DOHH2 (cell line): ENCODE measurements around the gene OSM.

ENCODE experiments used
- CTCF ChIP-seq: fragments of 200-600 bp; sonication (generic); IDR thresholded peaks from one replicate; pipeline ENCODE4 v1.5.1; 2014; ENCODE audit warnings: antibody characterized with exemption, mild to moderate bottlenecking, low read depth, low read length; ENCODE audit not compliant: poor library complexity, severe bottlenecking
- EZH2phosphoT487 ChIP-seq: fragments of 200-600 bp; sonication (generic); IDR thresholded peaks from 2 replicates; pipeline ENCODE4 v1.6.1; 2017; ENCODE audit warnings: borderline replicate concordance, mild to moderate bottlenecking, antibody characterized with exemption, low read length, moderate library complexity, mixed read lengths

GRCh38 chr22:30212996-30213441 is 53.6 kb downstream of the OSM start:
- TF ChIP-seq CTCF, result no peak
- TF ChIP-seq EZH2phosphoT487, result no peak
